NCI-H748 treated with DMSO at 0.1 percent for 48 hours (cell line): ENCODE measurements around the gene ARGLU1.
"Not testable (repeated sequence)": the region's sequence is repeated elsewhere in the genome, so short reads cannot be mapped to it uniquely, and the experiment has no call there.

Experiments
- DNase-seq: peaks from one replicate; lab custom pipeline; 2025; lab: John Stamatoyannopoulos, UW

Gene ARGLU1, protein sequence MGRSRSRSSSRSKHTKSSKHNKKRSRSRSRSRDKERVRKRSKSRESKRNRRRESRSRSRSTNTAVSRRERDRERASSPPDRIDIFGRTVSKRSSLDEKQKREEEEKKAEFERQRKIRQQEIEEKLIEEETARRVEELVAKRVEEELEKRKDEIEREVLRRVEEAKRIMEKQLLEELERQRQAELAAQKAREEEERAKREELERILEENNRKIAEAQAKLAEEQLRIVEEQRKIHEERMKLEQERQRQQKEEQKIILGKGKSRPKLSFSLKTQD

DNA sequence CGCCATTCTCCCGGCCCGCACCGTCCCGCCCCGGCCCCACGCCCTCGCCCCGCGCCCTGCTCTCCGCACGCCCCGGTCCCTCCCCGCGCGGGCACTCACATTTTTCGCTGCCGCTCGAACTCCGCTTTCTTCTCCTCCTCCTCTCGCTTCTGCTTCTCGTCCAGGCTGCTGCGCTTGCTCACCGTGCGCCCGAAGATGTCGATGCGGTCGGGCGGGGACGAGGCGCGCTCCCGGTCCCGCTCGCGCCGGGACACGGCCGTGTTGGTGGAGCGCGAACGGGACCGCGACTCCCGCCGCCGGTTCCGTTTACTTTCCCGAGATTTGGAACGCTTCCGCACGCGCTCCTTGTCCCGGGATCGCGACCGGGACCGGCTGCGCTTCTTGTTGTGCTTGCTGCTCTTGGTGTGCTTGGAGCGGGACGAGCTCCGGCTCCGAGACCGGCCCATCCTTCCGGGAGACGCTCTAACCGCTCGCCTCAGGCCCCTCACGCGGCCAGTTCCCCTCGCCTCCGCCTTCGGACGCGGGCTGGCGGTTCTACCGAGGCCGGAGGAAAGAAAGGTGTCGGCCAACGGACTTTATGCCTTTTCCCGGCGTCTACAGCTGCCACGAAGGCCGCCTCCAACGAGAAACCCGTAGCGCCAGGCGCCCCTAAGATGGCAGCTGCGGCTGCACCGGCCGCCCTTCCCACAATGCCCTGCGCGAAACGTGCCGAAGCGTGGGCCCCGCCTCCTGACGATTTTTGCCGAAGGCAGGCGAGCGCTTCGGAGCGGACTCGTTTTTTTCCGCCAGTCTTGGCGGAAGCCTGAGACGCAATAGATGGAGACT lies at the start of gene ARGLU1:
Gene ARGLU1, minus strand, starts transcription at position 664 of the 825 bp plus-strand sequence. Its CDS starts 218 bp downstream, at position 446.
- DNase-seq, result peak; percentile 80

DNA sequence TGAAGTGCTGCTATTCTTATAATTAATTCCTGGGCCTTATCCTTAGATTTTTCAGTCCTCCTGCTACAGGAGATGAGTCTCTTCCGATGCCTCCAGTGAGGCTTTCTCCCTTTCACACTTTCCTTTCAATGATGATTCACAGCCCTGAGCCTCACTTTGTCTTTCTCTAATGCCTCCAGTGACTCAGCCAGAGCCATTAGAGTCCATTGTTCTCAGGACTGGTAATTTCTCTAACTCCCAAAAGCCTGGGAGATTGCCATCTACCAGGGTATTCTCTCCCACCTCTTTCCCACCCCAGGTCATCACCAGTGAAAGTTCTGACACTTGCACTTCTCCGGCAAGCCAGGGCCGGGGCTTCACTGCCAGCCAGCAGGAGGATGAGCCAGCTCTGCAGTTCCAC lies 49.6 kb upstream of the ARGLU1 start:
- DNase-seq, result no peak

DNA sequence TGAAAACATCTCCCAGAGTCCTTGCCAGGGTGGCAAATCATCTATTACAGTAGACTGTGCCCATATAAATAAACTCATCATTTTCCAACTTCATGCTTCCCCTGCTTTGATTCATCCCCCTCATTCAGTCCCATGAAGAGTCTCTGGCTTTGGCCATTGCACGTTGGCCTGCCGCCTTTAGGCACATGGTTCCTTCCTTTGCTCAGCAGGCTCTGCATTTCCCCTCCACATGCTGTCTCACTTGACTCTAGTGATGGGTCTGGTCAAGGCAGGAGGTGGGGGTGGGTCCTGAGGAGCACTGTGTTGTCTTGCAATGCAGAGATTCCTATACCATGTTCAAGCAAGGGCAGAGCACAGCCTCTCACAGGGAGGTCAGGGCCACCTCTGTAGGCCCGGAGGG lies 48.8 kb upstream of the ARGLU1 start:
- DNase-seq, result no peak

DNA sequence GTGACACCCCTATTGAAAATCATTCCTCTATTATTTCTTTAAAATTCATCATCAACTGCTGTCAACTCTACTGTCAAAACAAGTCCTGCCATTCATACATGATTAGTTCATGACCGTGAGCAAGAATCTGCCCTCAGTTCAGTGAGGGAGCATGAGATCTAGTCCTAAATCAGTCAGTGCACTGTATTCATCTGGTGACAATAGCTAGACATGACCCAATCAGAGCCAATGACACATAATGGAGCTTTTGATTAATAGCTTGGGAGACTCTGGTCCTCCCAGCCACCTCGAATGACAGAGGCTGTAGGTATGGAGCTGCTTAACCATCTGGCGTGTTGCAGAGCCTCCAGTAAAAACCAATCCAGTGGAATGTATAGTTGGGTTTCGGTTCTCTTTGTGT lies 46.9 kb upstream of the ARGLU1 start:
- no peak for DNase-seq

DNA sequence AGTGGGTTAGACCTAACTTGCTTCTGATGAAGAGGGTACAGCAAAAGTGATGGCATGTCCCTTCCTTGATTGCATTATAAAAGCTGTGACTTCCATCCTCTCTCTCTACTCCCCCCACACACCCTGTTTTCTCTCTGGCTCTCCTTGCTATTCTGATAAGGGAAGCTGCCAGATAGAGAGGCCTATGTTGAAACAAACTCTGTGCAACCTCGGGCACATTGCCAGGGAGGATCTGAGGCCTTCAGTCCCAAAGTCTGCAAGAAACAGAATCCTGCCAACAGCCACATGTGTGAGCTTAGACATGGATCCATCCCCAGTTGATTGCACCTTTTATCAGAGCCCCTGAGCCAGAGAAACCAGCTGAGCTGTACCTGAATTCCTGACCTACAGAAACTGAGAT lies 44.8 kb upstream of the ARGLU1 start:
- DNase-seq, result no peak

DNA sequence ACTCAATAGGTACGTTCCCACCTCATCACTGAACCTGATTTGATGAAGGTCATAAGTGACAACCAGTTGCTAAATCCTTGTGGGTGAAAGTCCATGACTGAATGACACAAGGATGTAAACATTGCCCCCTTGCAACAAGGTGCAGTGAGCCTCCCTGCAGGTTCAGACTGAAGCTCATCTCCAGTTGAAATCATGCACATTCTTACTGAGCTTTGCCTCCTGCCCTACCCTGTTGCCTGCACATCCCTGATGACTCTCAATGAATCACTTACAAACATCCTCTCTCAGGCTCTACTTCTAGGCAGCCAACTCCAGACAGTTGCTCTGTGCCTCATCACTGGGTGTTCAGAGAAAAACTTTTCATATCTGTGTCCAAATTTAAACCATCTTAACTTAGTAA lies 42.5 kb upstream of the ARGLU1 start:
- DNase-seq, result no peak

DNA sequence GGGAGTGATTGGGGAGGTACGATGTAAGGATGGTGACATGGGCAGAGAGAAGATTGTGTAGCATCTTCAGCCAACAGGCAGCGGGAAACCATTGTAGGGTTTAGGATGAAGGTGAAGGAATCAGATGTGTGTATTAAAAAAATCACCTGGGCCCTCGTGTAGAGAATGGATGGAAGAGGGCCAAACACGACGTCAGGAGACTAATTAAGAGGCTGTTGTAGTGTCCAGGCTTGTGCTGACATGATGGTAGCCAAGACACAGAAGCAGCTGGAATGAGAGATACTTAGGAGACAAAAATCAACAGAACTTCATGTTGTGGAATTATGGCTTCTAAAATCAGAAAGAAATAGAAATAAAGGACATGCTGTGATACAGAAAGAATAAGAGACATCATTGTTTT lies 41.2 kb upstream of the ARGLU1 start:
- no peak for DNase-seq

DNA sequence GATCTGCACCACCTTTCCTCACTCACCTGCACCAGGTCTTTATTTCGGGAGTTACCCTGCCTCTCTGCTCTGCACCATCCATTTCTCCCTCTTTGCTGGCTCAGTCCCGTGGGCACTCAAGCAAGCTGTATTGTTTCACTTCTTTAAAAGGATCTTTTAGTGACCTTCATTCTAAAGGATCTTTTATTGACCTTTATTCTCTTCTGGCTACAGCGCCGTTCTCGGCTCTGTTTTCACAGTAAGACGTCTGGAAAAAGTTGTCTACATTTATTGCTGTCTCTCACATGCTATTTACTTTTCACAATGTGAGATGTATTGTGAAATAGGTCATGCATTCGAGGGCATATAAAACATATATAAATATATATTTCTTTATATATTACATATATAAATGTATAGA lies 35.6 kb upstream of the ARGLU1 start:
- no peak for DNase-seq

DNA sequence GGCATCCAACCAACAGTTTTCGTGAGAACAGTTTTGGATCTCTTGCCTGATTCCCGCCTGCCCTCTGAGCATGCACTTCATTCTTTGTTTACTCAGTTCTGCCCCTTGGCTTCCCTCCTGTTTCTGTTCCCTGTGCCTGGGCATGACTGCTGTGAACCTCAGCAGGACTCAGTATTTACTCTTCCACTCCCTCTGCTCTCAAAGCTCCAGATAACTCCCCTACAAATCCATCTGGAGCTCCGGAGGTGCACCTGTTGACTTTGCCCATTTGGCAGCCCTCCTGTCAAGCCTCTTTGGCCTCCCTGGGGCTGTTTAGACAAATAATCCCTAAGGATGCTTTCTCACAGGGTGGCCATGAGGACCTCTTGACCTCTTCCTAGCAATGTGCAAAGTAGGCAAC lies 34.2 kb upstream of the ARGLU1 start:
- DNase-seq, result peak; percentile 14

DNA sequence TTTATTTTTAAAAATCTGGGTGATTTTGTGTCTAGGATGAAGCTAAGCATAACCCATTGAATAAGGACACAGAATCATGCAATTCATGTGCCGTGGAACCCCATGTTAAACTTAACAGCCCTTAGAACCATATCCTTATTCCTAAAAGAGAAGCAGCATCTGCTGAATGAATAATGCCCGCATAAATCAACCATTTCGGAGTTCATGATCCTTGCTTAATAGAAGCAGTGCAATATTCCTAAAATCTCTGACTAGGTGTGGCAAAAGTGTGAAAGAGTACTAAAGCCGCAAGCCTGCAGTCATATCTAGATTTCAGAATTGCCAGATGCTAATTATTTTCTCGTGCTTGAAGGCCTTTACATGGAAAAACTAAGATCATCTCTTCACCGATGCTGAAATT lies 33.6 kb upstream of the ARGLU1 start:
- no peak for DNase-seq

DNA sequence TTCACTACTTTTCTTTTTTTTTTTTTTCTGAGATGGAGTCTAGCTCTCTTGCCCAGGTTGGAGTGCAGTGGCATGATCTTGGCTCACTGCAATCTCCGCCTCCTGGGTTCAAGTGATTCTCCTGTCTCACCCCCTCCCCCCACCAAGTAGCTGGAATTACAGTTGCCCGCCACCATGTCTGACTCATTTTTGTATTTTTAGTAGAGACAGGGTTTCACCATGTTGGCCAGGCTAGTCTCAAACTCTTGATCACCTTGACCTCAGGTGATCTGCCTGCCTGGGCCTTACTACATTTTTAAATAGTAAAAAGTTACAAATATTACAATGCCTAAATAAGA lies 32.8 kb upstream of the ARGLU1 start:
- DNase-seq, result not testable (repeated sequence)

DNA sequence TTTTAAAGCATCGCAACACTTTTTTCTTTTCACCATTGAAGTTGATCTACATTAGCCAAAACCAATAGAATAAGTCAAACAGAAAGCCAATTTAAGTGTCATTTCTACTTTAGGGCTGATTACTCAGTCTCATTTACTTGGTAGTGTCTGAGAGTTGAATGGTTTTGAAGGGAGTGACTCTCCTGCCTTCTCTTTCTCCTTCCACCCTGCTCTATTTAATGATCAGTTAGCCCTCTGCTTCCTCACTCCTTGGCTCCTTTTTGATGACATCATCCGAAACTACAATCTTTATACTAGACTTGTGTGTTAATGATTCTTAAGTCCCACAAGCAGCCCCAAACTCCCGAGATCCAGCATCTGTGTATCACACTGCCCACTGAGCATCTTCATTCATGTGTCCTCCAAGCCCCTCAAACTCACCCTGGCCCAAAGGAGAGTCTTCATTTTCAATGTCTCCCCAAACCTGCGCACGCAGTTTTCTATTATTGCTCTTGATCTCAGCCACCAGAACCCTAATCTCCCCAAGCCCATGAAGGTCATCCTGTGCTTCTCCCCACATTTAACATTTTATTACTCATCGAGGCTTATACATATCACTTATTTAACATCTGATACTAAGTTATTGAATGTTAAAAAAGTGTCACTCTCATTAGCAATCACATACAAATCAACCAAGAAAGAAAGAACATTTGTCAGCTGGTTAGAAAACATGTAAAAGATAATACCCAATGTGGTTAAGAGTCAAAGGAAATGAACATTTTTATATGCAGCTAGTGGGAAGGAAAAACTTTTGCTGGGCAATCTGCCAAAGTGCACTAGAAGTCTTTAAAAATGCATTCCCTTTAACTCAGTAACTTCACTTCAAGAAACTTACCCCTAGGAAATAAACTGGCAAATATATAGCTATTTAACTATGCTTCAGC lies 32.2 kb upstream of the ARGLU1 start:
- no peak for DNase-seq

DNA sequence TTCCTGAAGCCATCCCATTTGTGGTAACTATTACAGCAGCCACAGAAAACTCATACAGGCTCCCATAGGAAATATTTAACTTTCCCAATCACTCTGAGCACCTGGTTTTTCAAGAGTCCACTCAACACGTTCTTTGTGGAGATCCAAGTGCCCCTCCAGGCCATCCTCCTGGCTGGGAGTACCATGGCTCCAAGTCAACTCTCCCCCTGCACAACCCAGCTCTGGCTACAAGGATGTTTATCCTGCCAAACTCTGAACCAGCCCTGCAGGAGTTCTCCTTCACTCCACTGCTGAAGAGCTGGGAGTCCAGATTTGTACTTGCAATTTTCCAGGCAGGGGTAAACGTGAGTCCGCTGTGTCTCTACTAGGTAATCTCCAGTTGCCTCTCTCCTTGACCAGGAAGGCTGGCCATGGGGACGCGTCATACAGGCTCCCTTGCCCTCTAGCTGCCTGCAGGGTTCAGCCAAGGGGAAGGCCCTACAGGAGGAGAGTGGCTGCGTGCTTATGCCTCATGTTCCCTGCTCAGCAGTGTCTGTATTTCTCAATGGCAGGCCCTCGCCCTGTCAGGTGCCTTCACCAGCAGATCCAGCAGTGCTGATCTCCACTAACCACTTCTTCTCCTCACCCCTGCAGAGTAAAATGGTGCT lies 29.9 kb upstream of the ARGLU1 start:
- no peak for DNase-seq

DNA sequence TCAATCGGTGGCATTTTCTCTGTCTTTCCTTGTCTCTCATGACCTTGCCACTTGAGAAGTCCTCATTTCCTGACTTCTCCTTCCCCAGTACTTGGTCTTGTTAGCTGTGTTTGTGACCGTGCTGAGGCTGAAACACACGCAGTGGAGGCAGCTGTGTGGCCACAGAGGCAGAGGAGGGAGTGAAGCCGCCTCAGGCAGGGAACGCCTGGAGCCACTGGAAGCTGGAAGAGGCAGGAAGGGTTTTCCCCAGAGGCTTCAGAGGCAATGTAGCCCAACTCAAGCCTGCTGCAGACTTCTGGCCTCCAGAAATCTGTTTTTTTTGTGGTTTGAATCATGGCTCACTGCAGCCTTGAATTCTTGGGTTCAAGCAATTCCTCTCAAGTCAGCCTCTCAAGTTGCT lies 29.2 kb upstream of the ARGLU1 start:
- DNase-seq, result no peak

DNA sequence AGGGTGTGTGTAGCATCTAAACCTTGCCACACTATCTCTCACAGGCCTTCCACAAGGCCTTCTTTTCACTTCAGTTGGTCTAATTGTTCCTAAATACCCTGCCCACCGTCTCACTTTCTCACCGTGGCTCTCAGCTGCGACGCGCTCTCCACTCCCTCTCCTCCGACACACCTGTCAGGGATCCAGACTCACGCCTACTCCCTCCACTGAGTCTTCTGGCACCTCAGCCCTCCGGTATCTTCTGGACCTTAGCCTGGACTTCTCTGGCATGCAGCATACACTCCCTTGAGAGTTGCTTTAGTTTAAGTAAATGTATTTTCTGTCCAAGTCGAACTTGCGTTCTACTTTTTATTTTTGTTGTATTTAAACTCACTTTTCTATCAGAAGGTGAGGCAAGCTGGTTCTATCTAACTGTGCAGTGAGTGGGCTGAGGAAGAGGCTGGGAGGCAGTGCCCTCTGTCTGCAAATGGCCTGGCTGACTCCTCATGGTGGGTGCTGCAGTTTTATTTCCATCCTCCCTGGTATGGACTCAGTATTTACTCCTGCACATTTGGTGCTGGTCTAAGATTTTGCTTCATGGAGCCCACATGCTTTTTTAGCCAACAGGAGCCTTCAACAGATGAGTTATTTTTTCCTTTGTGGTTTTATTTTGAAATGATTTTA lies 28.5 kb upstream of the ARGLU1 start:
- no peak for DNase-seq

DNA sequence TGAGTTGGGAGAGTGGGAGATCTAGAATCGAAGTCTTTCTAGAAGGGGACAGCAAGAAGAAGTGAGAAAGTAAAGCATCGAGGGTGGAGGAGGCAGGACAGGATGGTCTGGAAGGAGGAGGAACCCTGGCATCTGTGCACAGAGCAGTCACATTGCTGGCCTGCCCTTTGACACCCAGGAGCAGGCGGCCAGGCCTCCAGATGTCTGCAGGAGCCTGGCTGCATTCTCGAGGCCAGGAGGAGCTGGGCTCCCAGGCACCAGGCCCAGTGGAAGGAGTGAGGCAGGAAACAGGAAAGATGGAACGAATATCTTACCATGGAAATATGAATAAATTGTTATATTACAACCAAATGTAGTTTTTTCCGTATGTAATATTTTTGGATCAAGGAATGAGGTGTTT lies 27.7 kb upstream of the ARGLU1 start:
- DNase-seq, result no peak

DNA sequence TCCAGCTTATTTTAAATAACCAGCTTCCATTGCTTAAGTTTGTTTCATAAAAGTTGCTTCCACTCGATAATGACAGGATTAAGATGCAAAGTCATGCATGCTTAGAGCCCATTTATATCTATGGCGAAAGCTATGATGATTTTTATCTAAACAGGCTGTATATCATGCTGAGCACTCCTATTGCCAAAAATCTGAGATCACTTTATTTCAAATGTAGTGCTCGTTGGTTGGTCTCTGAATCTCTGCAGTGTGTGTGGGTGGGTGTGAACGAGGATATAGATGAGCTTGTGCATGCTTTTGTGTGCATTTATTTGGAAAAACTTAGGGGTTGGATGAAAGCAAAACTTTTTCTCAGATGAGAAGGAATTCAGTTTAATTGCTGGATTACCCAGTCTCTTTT lies 27.0 kb upstream of the ARGLU1 start:
- no peak for DNase-seq

DNA sequence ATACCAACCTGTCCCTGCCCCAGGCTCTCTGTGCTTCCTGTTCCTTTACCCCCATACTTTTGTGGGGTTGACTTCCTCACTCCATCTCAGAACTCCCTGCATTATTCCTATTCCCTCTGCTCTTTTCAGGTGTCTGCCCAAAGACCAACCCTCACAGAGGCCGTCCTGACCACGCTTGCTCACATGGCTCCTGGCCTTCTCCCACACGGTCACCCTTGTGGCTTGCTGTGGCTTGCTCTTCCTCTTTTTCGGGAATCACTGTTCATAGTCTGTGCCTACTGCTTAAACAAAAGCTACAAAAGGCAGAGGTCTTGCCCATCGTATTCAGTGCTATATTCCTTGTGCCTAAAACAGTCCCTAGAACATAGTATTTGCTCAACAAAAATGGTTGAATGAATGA lies 25.2 kb upstream of the ARGLU1 start:
- no peak for DNase-seq

DNA sequence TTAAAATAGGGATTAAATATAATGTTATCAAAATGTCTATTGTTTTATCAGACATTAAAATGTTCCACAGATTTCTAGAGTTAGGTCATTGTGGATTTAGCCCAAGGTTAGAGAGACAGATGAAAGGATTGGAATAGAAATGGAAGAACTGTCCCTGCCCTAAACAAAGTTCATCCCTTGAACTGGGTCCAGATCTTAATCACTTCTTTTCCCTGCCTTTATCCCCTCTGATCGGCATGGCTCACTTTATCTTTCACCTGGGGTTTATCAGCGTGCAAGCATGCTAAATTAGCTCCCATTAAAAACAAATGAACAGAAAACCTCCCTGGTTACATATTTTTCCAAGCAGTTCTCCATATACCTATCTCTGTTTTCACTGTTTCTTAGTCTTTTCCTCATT lies 23.4 kb upstream of the ARGLU1 start:
- no peak for DNase-seq

DNA sequence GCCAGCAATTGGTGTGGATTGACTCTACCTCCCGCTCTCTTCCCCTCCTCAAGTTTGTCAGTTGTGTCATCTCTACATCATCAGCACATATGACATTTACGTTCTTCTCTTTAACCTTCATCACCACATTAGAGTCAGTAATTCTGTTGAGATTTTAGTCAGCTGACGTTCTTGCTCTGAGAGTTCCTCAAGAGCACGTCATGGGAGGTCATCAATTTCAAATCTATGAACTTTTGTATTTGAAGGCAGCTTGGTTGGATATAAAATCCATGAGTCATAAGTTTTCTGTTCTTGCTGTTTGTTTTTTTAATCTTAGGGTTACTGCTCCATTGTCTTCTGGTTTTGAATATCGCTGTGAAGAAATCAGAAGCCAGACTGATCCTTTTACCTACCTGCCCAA lies 21.8 kb upstream of the ARGLU1 start:
- DNase-seq, result no peak

DNA sequence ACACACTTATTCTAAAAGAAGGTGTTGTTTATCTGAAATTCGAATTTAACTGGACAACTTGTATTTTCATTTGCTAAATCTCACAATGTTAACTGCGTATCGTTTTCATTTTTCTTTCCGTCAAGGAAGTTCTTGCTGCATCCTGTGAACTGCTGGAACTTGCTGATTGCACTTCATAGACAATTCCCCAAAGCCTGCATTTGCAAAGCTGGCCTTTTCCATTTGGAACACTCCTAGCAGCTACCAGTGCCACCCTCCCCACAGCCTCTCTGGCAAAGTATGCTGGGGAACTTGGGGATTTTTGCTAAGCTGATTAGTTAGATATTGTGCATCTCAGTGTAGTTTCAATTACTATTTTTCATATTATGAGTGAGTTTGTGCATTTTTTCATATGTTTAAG lies 20.4 kb upstream of the ARGLU1 start:
- no peak for DNase-seq

DNA sequence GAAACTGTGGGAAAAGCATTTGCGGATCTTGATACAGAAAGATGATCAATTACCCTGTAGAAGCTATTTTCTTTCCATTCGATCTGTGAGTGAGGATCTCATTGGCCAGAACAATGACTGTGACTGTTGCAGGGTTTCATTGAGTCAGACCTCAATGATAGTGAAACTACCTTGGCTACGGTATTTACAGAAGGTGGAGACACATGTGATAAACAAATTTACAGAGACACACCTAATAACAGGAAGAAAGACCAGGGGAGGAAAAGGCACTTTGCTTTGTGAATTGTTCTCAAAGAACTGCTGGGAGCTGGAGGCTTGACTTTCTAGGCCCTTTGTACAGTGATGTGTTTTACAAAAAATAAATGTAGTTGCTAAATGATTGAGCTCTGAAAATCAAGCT lies 19.9 kb upstream of the ARGLU1 start:
- DNase-seq, result peak; percentile 85
